NCI-H446 treated with DMSO at 0.1 percent for 48 hours (cell line): ENCODE data around the gene BIRC7.
"Not testable (repeated sequence)": the region's sequence is repeated elsewhere in the genome, so short reads cannot be mapped to it uniquely, and the experiment has no call there.

Experiments
- DNase-seq: peaks from one replicate; lab custom pipeline; 2025; lab: John Stamatoyannopoulos, UW

BIRC7 gene

GRCh38 chr20:63248835-63249591 is 13.3 kb downstream of the BIRC7 start:
- no peak for DNase-seq

- no peak for DNase-seq
Observed at GRCh38 chr20:63249891-63250290, 14.2 kb downstream of the BIRC7 start.

- not testable (repeated sequence) for DNase-seq
Observed at GRCh38 chr20:63251350-63251749, 15.6 kb downstream of the BIRC7 start.

DNA sequence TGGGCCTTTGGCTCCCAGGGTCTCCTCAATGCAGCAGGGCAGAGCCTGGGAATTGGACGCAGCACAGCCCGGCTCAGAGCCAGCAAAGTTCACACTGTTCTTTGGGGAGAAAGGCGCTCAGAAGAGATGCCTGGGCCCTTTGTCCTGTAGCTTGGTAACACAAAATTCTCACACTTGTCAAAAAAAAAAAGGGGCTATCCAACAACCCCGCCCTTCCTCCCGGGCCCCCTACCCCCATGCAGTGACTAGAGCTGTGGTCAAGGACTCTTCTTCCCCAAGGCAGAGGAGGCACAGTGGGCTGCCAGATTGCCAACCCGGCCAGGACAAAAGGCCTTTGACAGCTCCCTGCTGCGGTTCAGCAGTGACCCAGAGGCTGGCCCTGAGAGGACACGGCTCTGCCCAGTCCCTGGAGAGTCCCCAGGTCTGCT is 16.6 kb downstream of the BIRC7 start:
- no peak for DNase-seq

GRCh38 chr20:63253065-63253437 is 17.3 kb downstream of the BIRC7 start:
- DNase-seq = no peak

GRCh38 chr20:63253438-63254231 is 17.9 kb downstream of the BIRC7 start:
- no peak for DNase-seq

DNA sequence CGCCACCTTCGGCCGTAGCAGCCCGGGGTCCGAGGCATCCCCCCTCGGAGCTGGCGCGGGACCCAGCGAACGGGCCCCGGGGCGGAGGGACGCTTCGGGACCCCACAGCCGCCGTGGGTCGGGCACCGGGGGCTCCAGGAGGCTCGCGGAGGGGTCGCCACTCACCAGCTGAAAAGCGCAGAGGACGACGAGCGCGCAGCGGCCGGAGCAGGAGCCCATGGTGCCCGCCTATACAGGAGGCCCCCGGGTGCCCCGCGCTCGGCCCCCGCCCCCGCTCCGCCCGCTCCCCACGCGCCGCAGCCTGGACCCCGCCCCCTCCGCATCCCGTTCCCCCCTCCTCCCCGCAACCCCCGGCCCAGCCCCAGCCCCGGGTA is 18.5 kb downstream of the BIRC7 start, which contains the start of gene NKAIN4:
Gene NKAIN4, minus strand, starts transcription at position 232 of the 374 bp plus-strand sequence. Its CDS starts 13 bp downstream, at position 219.
- no peak for DNase-seq

DNA sequence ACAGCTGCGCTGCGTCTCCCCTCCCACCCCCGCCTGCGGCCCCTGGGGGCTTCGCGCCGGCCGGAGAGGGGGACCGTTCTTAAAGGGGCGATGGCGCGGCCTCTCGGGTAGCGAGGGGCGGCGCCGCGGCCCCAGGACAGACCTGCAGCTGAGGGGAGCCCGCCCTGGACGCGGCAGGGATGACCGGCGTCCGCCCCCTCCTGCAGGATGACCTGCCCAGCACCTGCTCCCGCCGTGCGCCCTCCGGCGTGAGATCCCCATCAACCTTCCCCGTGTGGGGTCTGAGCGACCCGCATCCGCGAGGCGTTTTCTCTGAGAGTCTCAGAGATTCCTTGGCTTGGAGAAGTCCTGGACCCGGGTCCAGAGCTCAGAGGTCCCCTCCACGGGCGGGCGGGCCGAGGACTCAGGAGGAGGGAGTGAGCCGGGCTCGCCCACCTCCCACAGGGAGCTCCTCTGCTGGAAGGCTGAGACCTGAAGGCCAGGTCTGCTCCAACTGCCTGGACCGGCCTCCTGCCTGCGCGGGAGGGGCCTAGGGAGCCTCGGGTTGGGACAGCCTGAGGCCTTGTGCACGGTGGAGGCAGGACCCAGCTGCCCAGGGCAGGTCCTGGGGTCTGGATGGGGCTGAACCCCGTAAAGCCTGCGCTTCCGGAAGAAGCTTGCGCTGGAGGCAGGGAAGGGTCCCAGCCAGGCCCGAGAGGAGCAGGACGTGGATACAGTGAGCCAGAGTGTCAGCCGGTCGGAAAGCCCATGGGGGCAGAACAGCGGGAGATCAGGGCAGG is 19.1 kb downstream of the BIRC7 start:
- DNase-seq = no peak

DNA sequence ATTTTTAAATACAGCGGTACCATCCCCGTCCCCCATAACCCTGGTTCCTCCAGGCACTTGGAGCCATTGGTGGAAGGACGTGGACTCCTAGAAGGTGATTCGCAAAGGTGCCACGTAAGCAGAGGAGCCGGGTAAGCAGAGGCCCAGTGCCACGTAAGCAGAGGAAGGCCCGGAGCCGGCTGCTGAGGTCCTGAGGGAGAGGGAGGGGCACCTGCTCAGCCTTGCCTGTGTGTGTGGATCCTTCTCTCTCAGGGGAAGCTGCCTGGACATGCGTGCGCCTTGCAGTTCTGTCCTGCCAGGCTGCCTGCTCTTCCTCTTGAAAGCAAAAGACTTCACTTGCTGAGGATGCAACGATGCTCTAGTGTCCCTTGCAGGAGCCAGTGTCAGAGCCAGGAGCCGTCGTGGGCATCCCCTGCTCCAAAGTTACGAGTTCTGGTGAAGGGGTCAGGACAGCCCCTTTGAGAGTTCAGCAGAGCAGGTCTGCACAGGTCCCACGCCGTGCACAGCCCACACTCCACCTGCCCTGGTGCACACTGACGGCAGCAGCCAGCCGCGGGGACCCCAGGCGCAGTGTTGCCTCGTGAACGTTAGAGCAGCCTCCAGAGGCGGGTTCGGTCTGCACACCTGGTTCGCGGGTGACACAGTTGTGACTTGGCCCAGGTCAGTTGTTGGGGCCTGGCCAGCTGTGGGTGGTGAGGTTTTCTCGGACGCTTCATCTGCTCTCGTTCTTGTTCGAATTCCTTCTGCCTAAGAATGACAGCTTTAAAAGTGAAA is 20.4 kb downstream of the BIRC7 start:
- DNase-seq = no peak

GRCh38 chr20:63256954-63257353 is 21.2 kb downstream of the BIRC7 start:
- no peak for DNase-seq

DNA sequence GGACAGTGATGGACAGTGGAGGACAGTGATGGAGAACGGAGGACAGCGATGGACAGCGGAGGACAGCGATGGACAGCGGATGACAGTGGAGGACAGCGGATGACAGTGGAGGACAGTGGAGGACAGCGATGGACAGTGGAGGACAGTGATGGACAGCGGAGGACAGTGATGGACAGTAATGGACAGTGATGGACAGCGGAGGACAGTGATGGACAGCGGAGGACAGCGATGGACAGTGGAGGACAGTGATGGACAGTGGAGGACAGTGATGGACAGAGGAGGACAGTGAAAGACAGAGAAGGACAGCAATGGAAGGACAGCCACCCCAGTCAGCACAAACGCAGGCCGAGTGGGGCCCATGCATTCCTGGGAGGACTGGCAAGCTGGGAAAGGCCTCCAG is 21.9 kb downstream of the BIRC7 start:
- DNase-seq = no peak

- no peak for DNase-seq
Observed at GRCh38 chr20:63258781-63259180, 23.1 kb downstream of the BIRC7 start.

DNA sequence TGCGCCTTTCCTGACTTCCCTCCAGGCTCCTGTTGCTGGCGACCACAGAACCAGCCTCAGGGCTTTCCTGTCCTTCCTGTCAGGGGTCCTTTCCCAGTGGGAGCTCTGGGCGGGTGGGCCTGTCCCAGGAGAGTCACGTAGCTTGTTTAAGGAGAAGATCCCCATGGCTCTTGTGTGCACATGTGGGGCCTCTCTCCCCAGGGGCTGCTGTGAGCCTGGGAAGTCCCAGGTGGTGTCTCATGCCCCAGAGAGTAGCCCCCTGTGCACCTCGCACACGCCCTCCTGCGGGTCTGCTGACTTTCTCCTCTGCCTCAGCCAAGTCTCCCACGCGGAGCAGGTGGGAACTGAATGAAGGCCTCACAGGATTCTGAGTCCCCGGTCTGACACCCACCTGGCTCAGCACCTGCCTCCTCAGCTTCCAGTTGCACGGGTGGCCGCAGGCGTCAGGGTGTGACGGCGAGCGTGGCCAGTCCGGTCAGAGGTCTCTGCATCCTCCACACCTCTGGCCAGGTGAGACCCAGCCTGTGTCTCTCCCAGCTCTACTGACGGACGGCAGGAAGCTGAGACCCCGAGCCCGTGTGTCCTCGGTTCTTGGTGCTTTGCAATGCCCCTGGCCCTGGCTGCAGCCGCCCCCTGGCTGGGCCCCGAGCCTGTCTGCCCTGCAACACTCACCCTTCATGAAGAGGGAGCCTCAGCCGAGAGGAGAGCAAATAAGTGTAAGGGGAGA is 24.2 kb downstream of the BIRC7 start:
- DNase-seq = no peak

GRCh38 chr20:63260521-63260920 is 24.8 kb downstream of the BIRC7 start:
- DNase-seq = no peak

DNA sequence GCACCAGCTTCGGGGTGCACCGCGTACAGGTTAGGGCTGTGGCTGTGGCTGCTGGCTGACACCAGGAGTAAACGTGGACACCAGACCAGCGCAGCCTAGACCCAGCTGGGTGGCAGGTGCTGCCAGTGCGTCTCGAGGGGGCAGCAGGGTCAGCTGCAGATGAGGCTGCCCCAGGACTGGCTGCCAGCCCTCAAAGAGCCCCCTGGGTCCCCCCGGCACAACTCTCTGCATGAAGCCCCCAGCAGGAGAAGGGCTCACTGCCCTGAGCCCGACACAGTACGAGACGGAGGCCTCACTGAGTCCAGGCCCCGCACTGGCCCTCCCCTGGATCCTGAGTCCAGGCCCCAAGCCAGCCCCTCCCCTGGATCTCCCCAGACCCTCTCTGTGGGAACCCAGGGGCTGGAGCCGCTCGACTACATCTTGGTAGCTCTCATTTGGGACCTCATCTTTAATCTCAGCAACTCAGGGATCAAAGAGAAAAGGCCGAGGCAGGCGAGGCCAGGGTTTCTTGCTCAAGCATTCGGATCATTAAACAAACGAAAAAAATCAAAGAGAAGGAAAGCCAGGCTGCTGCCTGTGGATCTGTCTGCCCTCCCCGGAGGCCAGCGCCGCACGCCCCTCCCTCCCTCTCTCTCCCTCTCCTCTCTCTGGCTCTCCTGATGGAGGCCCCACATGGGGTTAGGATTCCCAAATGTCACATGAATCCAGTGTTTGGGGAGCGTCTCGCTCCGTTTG is 25.5 kb downstream of the BIRC7 start:
- DNase-seq = no peak

- DNase-seq = no peak
Observed at GRCh38 chr20:63261795-63262528, 26.3 kb downstream of the BIRC7 start.

DNA sequence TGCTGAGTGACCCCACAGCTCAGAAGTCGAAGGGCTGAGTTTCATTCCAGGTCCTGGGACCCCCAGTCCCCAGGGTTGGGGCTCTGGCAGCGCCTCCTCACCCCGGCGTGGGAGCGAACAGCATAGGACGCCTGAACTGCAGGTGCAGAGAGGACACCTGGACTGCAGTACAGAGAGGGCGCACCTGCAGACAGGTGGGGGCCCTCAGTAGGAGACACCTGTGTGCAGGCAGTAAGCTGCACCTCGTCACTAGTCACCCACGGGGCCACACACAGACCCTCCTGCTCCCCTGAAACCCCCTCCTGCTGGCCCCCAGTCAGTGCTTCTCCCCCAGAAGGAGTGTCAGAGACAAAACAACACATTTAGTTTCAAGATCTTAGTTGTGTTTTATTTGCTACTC is 27.1 kb downstream of the BIRC7 start:
- DNase-seq = no peak

DNA sequence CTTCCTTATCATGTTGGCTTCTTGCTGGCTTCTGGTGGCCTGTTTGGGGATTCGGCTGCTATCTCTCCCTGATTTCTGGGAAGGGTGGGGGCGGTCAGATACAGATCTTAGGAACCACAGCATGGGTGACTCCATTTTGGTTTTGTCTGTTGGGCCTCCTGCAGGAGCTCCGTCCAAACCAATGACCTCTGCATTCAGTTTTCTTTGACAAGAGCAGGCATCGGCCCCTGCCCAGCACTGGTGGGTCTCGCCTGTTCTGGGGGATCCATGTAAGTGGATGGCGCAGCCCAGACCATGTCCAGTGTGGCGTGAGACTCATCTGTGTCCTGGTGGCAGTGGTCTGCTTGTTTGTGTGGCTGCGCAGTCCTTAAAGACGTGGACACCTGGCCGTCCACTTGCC is 28.3 kb downstream of the BIRC7 start:
- no peak for DNase-seq

DNA sequence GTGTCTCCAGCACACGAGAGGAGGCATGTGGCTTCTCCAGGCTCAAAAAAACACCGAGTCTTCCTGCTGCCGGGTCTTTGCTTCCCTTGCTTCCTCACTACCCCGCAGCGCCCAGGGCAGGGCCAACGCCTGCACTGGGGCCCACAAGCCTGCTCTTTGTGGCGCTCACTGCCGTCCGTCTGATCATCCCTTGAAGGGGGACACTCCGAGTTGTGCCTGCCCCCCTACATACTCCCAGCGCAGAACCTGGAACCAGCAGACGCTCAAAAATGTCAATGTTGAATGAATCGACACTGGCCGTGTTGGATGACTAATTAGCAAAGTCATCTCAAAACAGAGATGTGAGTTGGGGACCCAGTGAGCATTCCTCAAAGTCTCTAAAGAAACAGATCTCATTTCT is 28.8 kb downstream of the BIRC7 start:
- no peak for DNase-seq
